ENCODE measurements around the gene SH3BP1. TPM values are rescaled to one million over a fixed set of nuclear protein-coding genes. Genes with fewer than 3 reads are reported as not detected.
"Not testable (repeated sequence)": the region's sequence is repeated elsewhere in the genome, so short reads cannot be mapped to it uniquely, and the experiment has no call there.

The SH3BP1 gene
- polyA plus RNA-seq, 1 experiment, result 8.4 TPM

- no peak for TF ChIP-seq CTCF (IDR thresholded peaks at IDR 0.05; ENCODE audit: low read depth, low read length)
- DNase-seq (ENCODE audit: low read depth, low spot score), result no peak
- H3K27me3 ChIP-seq (ENCODE audit: control insufficient read depth, insufficient read depth, low read length), result no peaks in the 10 kb centered on the region
- POLR2A ChIA-PET, result no interaction called here
- no peak overlapping the region for H3K27ac ChIP-seq (ENCODE audit: low read depth, low read length)
- CTCF ChIA-PET, result no interaction called here
- no peaks in the 10 kb centered on the region; the same call in 1 of the 2 replicates for H3K9me3 ChIP-seq (ENCODE audit: control insufficient read depth, insufficient read depth, low read length)
- no peak overlapping the region for H3K4me3 ChIP-seq (ENCODE audit: low read depth, low read length)
Measured at GRCh38 chr22:37647928-37648327, 8.5 kb downstream of the SH3BP1 start.

GRCh38 chr22:37650463-37651136 lies 11.1 kb downstream of the SH3BP1 start:
- POLR2A ChIA-PET, result interaction anchor here (0.8 kb wide), 1 partner anchor 17 kb away, joined by 3 read pairs; no protein-coding TSS in a partner anchor
- Histone ChIP-seq H3K27me3 (ENCODE audit: control insufficient read depth, insufficient read depth, low read length) (no peaks in the 10 kb centered on the region), H3K9me3 (ENCODE audit: control insufficient read depth, insufficient read depth, low read length) (no peaks in the 10 kb centered on the region; the same call in 1 of the 2 replicates), H3K27ac (ENCODE audit: low read depth, low read length) (no peak overlapping the region), H3K4me3 (ENCODE audit: low read depth, low read length) (no peak overlapping the region)
- no peak for DNase-seq (ENCODE audit: low read depth, low spot score)
- TF ChIP-seq CTCF (IDR thresholded peaks at IDR 0.05; ENCODE audit: low read depth, low read length), result no peak
- CTCF ChIA-PET, result no interaction called here

- Histone ChIP-seq H3K27me3 (ENCODE audit: control insufficient read depth, insufficient read depth, low read length) (no peaks in the 10 kb centered on the region), H3K27ac (ENCODE audit: low read depth, low read length) (no peak overlapping the region), H3K4me3 (ENCODE audit: low read depth, low read length) (no peak overlapping the region), H3K9me3 (ENCODE audit: control insufficient read depth, insufficient read depth, low read length) (no peaks in the 10 kb centered on the region; the same call in 1 of the 2 replicates)
- ChIA-PET POLR2A (interaction anchor here (1.4 kb wide), 1 partner anchor 11 kb away, joined by 3 read pairs; no protein-coding TSS in a partner anchor), CTCF (interaction anchor here (1.5 kb wide), 1 partner anchor 11 kb away, joined by 8 read pairs; no protein-coding TSS in a partner anchor)
- TF ChIP-seq CTCF (IDR thresholded peaks at IDR 0.05; ENCODE audit: low read depth, low read length), result no peak
- no peak for DNase-seq (ENCODE audit: low read depth, low spot score)
Measured at GRCh38 chr22:37654563-37655251, 15.2 kb downstream of the SH3BP1 start.

- CTCF ChIA-PET, result interaction anchor here (1.5 kb wide), 1 partner anchor 11 kb away, joined by 8 read pairs; no protein-coding TSS in a partner anchor
- Histone ChIP-seq H3K9me3 (ENCODE audit: control insufficient read depth, insufficient read depth, low read length) (no peaks in the 10 kb centered on the region; the same call in 1 of the 2 replicates), H3K27ac (ENCODE audit: low read depth, low read length) (no peak overlapping the region), H3K4me3 (ENCODE audit: low read depth, low read length) (no peak overlapping the region), H3K27me3 (ENCODE audit: control insufficient read depth, insufficient read depth, low read length) (no peaks in the 10 kb centered on the region)
- DNase-seq (ENCODE audit: low read depth, low spot score), result no peak
- TF ChIP-seq CTCF (IDR thresholded peaks at IDR 0.05; ENCODE audit: low read depth, low read length), result no peak
- POLR2A ChIA-PET, result interaction anchor here (1.4 kb wide), 1 partner anchor 12 kb away, joined by 3 read pairs; no protein-coding TSS in a partner anchor
Measured at GRCh38 chr22:37655252-37655563, 15.7 kb downstream of the SH3BP1 start.

GRCh38 chr22:37656583-37656982 lies 17.1 kb downstream of the SH3BP1 start:
- DNase-seq (ENCODE audit: low read depth, low spot score); H3K9me3 ChIP-seq (ENCODE audit: control insufficient read depth, insufficient read depth, low read length); H3K4me3 ChIP-seq (ENCODE audit: low read depth, low read length); H3K27me3 ChIP-seq (ENCODE audit: control insufficient read depth, insufficient read depth, low read length); H3K27ac ChIP-seq (ENCODE audit: low read depth, low read length): not testable (repeated sequence)
- POLR2A ChIA-PET, result interaction anchor here (3.9 kb wide), 1 partner anchor 19 kb away, joined by 46 read pairs; the partner anchor contains the start of gene LGALS1
- CTCF ChIA-PET, result interaction anchor here (0.6 to 3.4 kb wide), 4 partner anchors 13 to 182 kb away, joined by 3 to 54 read pairs (median 6); no protein-coding TSS in a partner anchor
